ENCODE results near the gene CA10.

DNA sequence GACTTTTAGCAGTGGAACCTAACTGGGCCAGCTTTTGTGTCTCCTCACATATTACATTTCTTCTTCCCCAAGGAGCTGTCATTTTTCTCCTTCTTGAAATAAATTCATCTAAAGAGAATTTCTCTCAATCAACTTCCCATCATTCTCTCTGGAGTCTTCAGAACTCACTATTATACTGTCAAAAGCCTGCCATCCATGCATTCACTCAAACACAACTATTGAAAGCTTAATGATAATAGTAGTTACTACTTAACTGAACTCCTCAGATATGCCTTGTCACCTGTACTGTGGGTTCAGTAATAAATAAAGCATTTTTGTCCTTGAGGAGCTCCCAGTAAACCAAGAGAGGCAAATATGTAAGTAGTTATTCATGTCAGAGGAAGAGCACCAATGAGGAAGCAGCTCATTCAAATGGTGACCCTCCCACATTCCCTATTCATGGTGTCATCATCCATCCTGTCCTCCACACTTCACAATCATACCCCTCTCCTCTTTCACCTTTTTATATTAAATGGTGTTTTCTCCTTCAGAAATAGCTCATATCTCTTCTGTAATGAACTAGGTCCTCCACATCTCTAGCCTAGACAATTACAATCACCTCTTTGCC lies 162.6 kb downstream of the CA10 start:
- no peak for TF ChIP-seq EZH2 (IDR thresholded peaks at IDR 0.05; ENCODE audit: insufficient read depth, poor library complexity, severe bottlenecking)
- no peak for TF ChIP-seq EZH2phosphoT487 (IDR thresholded peaks at IDR 0.05; ENCODE audit: insufficient read depth, low read depth)
